MCF 10A (cell line): ENCODE results near the gene TICAM1. TPM values are rescaled to one million over a fixed set of nuclear protein-coding genes. Genes with fewer than 3 reads are reported as not detected.
"Not testable (repeated sequence)": the region's sequence is repeated elsewhere in the genome, so short reads cannot be mapped to it uniquely, and the experiment has no call there.

Experiments
- BruUV-seq: library from RNA; stranded (reverse); fragments of 400-500 nt; replicated peaks from 2 replicates; lab custom pipeline; 2021; lab: Mats Ljungman, UMichigan
- CTCF ChIA-PET: fragments of 300-600 bp; sonication (Branson Sonifier 250); formaldehyde crosslinking; extraction: SDS; loops from one replicate; lab custom pipeline; 2021; ENCODE audit warnings: antibody characterized with exemption, inconsistent platforms; lab: Yijun Ruan, JAX
- POLR2A ChIA-PET: fragments of 300-600, 350-650 bp; sonication (Branson Sonifier 250); formaldehyde crosslinking; extraction: SDS; loops from one replicate; lab custom pipeline; 2020; ENCODE audit warnings: antibody characterized with exemption, inconsistent platforms; lab: Yijun Ruan, JAX
- DNase-seq: peaks from one replicate; pipeline ENCODE4 v3.0.0-alpha.2; 2018; ENCODE audit not compliant: unreplicated experiment
- H3K27ac Mint-ChIP-seq: one replicate; pipeline ENCODE4 v1.8.0; 2022; ENCODE audit warnings: mild to moderate bottlenecking, low read depth, mixed read lengths; ENCODE audit not compliant: unreplicated experiment
- H3K27me3 Mint-ChIP-seq: one replicate; pipeline ENCODE4 v1.8.0; 2022; ENCODE audit warnings: mixed read lengths; ENCODE audit not compliant: insufficient read depth, unreplicated experiment
- H3K36me3 Mint-ChIP-seq: one replicate; pipeline ENCODE4 v1.8.0; 2022; ENCODE audit warnings: mild to moderate bottlenecking, moderate library complexity, mixed read lengths; ENCODE audit not compliant: insufficient read depth, unreplicated experiment
- H3K4me1 Mint-ChIP-seq: one replicate; pipeline ENCODE4 v1.8.0; 2022; ENCODE audit warnings: mixed read lengths; ENCODE audit not compliant: insufficient read depth, unreplicated experiment
- H3K4me3 Mint-ChIP-seq: one replicate; pipeline ENCODE4 v1.8.0; 2022; ENCODE audit warnings: mild to moderate bottlenecking, moderate library complexity, mixed read lengths; ENCODE audit not compliant: unreplicated experiment
- H3K9me3 Mint-ChIP-seq: one replicate; pipeline ENCODE4 v1.8.0; 2022; ENCODE audit warnings: mixed read lengths; ENCODE audit not compliant: unreplicated experiment
- intact Hi-C: fragments of 100-400 bp; cut with micrococcal nuclease; formaldehyde crosslinking; loops from 2 replicates; pipeline ENCODE4 v1.14.1; 2022
- total RNA-seq: library from RNA; stranded (reverse); gene quantifications from 2 replicates; pipeline ENCODE4 v1.2.3, GENCODE V29; 2022
- TF ChIP-seq, protein P1 (sequence below): fragments of 200-600 bp; IDR thresholded peaks from one replicate; pipeline ENCODE4 v1.8.0; 2022; ENCODE audit warnings: antibody characterized with exemption, mild to moderate bottlenecking; ENCODE audit not compliant: unreplicated experiment

The TICAM1 gene
- total RNA-seq, 1 experiment from 2014 or later = 25.6 TPM

DNA sequence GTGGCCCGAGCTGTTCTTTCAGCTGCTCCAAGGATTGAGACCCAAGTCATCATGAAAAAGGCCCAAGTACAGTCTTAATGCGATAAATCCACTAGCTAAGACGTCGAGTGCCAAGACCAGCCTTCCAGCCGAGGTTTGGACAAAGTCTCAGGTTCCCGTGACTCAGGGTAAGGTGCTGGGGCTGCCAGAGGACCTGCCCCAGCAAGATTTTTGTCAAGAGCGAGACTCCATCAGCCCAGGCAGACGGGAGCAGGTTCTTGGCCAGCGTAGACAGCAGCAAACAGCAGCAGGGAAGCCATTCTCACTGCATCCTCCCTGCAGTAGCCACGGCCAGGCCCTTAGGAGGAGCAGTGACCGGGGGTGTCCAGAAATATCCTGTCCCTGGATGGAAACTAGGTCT lies 36.5 kb downstream of the TICAM1 start:
- TF ChIP-seq, protein P1, sequence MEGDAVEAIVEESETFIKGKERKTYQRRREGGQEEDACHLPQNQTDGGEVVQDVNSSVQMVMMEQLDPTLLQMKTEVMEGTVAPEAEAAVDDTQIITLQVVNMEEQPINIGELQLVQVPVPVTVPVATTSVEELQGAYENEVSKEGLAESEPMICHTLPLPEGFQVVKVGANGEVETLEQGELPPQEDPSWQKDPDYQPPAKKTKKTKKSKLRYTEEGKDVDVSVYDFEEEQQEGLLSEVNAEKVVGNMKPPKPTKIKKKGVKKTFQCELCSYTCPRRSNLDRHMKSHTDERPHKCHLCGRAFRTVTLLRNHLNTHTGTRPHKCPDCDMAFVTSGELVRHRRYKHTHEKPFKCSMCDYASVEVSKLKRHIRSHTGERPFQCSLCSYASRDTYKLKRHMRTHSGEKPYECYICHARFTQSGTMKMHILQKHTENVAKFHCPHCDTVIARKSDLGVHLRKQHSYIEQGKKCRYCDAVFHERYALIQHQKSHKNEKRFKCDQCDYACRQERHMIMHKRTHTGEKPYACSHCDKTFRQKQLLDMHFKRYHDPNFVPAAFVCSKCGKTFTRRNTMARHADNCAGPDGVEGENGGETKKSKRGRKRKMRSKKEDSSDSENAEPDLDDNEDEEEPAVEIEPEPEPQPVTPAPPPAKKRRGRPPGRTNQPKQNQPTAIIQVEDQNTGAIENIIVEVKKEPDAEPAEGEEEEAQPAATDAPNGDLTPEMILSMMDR = no peak
- POLR2A ChIA-PET = interaction anchor here (0.7 to 1.0 kb wide), 2 partner anchors 50 to 73 kb away, joined by 3 read pairs; no protein-coding TSS in a partner anchor
- DNase-seq = peak; percentile 75
- Mint-ChIP-seq H3K4me3 (peak overlapping the region; percentile 59), H3K9me3 (no peaks in the 10 kb centered on the region), H3K36me3 (peaks cover 77% of the 10 kb centered on the region), H3K27ac (peak overlapping the region; percentile 64), H3K4me1 (peaks cover 11% of the 10 kb centered on the region), H3K27me3 (no peaks in the 10 kb centered on the region)
- intact Hi-C loops = no loop called here
- TSS peak; percentile 14 for BruUV-seq
- CTCF ChIA-PET = interaction anchor here (0.7 to 0.8 kb wide), 2 partner anchors 10 to 15 kb away, joined by 3 to 6 read pairs; no protein-coding TSS in a partner anchor

DNA sequence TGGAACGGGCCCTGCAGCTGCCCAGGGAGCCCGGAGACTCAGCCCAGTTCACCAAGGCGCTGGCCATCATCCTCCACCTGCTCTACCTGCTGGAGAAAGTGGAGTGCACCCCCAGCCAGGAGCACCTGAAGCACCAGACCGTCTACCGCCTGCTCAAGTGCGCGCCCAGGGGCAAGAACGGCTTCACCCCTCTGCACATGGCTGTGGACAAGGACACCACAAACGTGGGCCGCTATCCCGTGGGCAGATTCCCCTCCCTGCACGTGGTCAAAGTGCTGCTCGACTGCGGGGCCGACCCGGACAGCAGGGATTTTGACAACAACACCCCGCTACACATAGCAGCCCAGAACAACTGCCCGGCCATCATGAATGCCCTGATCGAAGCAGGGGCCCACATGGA lies 38.2 kb downstream of the TICAM1 start:
- H3K9me3 Mint-ChIP-seq, H3K27ac Mint-ChIP-seq, H3K27me3 Mint-ChIP-seq, DNase-seq, intact Hi-C loops, BruUV-seq: not testable (repeated sequence)
- Mint-ChIP-seq H3K4me3 (peak overlapping the region; percentile 79), H3K4me1 (peaks cover 11% of the 10 kb centered on the region), H3K36me3 (peaks cover 69% of the 10 kb centered on the region)
- ChIA-PET POLR2A (interaction anchor here (1.2 to 4.5 kb wide), 2 partner anchors 44 to 68 kb away, joined by 4 to 56 read pairs; partner anchors contain the start of gene DPP9), CTCF (interaction anchor here (0.7 to 5.3 kb wide), 3 partner anchors 12 to 119 kb away, joined by 3 to 46 read pairs (median 6); no protein-coding TSS in a partner anchor)

DNA sequence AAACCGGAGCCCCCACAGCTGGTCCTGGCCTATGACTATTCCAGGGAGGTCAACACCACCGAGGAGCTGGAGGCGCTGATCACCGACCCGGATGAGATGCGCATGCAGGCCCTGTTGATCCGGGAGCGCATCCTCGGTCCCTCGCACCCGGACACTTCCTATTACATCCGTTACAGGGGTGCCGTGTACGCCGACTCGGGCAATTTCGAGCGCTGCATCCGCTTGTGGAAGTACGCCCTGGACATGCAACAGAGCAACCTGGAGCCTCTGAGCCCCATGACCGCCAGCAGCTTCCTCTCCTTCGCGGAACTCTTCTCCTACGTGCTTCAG lies 38.7 kb downstream of the TICAM1 start:
- DNase-seq, H3K27me3 Mint-ChIP-seq, BruUV-seq, H3K9me3 Mint-ChIP-seq, intact Hi-C loops: not testable (repeated sequence)
- ChIA-PET CTCF (interaction anchor here (0.7 to 5.3 kb wide), 4 partner anchors 12 to 120 kb away, joined by 3 to 46 read pairs (median 4); no protein-coding TSS in a partner anchor), POLR2A (interaction anchor here (0.8 to 4.5 kb wide), 2 partner anchors 67 to 124 kb away, joined by 3 to 56 read pairs; partner anchors contain the start of gene DPP9)
- peak overlapping the region; percentile 79 for H3K4me3 Mint-ChIP-seq
- peaks cover 64% of the 10 kb centered on the region for H3K36me3 Mint-ChIP-seq
- H3K4me1 Mint-ChIP-seq = peaks cover 11% of the 10 kb centered on the region
- peak overlapping the region; percentile 78 for H3K27ac Mint-ChIP-seq

DNA sequence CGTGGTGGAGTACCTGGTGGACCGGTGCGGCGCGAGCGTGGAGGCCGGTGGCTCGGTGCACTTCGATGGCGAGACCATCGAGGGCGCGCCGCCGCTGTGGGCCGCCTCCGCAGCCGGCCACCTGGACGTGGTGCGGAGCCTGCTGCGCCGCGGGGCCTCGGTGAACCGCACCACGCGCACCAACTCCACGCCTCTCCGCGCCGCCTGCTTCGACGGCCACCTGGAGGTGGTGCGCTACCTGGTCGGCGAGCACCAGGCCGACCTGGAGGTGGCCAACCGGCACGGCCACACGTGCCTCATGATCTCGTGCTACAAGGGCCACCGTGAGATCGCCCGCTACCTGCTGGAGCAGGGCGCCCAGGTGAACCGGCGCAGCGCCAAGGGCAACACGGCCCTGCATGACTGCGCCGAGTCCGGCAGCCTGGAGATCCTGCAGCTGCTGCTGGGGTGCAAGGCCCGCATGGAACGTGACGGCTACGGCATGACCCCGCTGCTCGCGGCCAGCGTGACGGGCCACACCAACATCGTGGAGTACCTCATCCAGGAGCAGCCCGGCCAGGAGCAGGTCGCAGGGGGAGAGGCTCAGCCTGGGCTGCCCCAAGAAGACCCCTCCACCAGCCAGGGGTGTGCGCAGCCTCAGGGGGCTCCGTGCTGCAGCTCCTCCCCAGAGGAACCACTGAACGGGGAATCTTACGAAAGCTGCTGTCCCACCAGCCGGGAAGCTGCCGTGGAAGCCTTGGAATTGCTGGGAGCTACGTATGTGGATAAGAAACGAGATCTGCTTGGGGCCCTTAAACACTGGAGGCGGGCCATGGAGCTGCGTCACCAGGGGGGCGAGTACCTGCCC lies 39.3 kb downstream of the TICAM1 start:
- H3K9me3 Mint-ChIP-seq, intact Hi-C loops, BruUV-seq, H3K27me3 Mint-ChIP-seq: not testable (repeated sequence)
- DNase-seq = peak; percentile 14
- peaks cover 11% of the 10 kb centered on the region for H3K4me1 Mint-ChIP-seq
- peak overlapping the region; percentile 83 for H3K27ac Mint-ChIP-seq
- ChIA-PET CTCF (interaction anchor here (0.6 to 5.3 kb wide), 15 partner anchors 13 to 1525 kb away, joined by 3 to 46 read pairs (median 4); partner anchors contain the start of gene DPP9), POLR2A (interaction anchor here (0.8 to 4.5 kb wide), 9 partner anchors 8 to 184 kb away, joined by 3 to 56 read pairs (median 10); partner anchors contain the start of genes DPP9 and KDM4B)
- peaks cover 58% of the 10 kb centered on the region for H3K36me3 Mint-ChIP-seq
- peak overlapping the region; percentile 79 for H3K4me3 Mint-ChIP-seq

DNA sequence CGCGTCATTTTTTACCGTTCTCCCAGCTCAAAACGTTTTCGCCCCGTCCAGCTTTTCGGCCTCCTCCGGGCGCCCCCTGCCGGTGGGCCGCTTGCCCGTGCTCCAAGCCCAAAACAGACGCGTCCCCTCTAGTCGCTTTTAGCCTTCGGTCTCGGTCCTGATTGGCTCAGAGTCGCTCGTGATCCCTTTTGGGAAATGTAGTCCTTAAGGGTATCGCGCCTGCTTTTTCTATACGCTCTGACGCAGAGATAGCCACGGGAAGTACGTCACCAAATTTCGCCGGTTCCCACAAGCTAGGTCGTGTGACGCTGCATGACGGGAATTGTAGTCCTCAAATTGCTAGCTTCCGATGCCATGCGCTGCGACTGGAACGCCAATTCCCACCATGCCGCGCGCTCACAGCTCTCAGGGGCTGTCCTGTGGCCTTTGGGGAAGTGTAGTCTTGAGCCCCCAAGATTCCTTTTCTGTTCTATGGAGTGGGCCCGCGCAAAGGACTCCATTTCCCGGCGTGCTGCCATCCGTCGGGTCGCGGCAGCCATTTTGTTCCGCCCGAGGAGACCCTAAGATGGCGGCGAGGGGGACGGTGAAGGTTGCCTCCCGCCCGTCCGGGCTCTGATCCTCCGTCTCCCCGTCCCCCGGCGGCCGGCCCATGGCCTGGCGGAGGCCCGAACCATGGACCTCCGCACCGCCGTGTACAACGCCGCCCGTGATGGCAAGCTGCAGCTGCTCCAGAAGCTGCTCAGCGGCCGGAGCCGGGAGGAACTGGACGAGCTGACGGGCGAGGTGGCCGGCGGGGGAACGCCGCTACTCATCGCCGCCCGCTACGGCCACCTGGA lies 40.1 kb downstream of the TICAM1 start, which contains the start of gene FEM1A:
FEM1A (plus strand) TSS at position 552 of the 836 bp plus-strand sequence; CDS start at position 673, 121 bp downstream.
- CTCF ChIA-PET = interaction anchor here (0.5 to 5.3 kb wide), 22 partner anchors 12 to 1524 kb away, joined by 3 to 46 read pairs (median 4); partner anchors contain the start of gene DPP9
- peaks cover 50% of the 10 kb centered on the region for H3K36me3 Mint-ChIP-seq
- intact Hi-C loops = loop anchor here (1.0 to 2.0 kb wide), 2 partner anchors 59 to 67 kb away; no protein-coding TSS in a partner anchor

DNA sequence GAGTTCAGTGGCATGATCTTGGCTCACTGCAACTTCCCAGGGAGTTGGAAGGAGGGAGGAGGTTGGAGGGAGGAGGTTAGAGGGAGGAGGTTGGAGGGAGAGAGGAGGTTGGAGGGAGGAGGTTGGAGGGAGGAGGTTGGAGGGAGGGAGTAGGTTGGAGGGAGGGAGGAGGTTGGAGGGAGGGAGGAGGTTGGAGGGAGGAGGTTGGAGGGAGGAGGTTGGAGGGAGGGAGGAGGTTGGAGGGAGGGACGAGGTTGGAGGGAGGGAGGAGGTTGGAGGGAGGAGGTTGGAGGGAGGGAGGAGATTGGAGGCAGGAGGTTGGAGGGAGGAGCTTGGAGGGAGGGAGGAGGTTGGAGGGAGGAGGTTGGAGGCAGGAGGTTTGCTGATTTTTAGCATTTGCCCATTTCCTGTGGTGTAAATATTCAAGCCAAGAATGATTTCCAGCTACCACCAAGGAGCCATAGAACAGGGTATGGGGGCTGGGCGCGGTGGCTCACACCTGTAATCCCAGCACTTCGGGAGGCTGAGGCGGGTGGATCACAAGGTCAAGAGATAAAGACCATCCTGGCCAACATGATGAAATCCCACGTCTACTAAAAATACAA lies 45.0 kb downstream of the TICAM1 start:
- H3K4me1 Mint-ChIP-seq, H3K27ac Mint-ChIP-seq, H3K4me3 Mint-ChIP-seq, H3K27me3 Mint-ChIP-seq, intact Hi-C loops, DNase-seq, H3K36me3 Mint-ChIP-seq, H3K9me3 Mint-ChIP-seq, BruUV-seq: not testable (repeated sequence)
- CTCF ChIA-PET = interaction anchor here (0.6 kb wide), 1 partner anchor 23 kb away, joined by 5 read pairs; no protein-coding TSS in a partner anchor
- POLR2A ChIA-PET = interaction anchor here (1.0 kb wide), 1 partner anchor 19 kb away, joined by 5 read pairs; no protein-coding TSS in a partner anchor

More for the DNA sequence above, 40.1 kb downstream of the TICAM1 start, which contains the start of gene FEM1A:
- BruUV-seq = no TSS peak
- POLR2A ChIA-PET = interaction anchor here (0.6 to 4.5 kb wide), 25 partner anchors 9 to 328 kb away, joined by 3 to 56 read pairs (median 4); partner anchors contain the start of genes DPP9 and KDM4B
- Mint-ChIP-seq H3K9me3 (no peaks in the 10 kb centered on the region), H3K4me3 (peak within 1 kb of the TSS; percentile 79), H3K27ac (peak within 1 kb of the TSS; percentile 83), H3K27me3 (no peaks in the 10 kb centered on the region), H3K4me1 (peaks cover 11% of the 10 kb centered on the region)
- peak; percentile 100 for DNase-seq
- TF ChIP-seq, protein P1 = peak; percentile 85
